ENCODE data around the gene CCDC154.
A peak's percentile ranks its signal among the peaks of the same experiment; 100 is the strongest.

The CCDC154 gene

GRCh38 chr16:1412847-1413246 is 31.5 kb downstream of the CCDC154 start:
- no peak for DNase-seq
- intact Hi-C loops (cut with DNase I; ENCODE audit: low total_unique reads), result no loop called here
- H3K27me3 ChIP-seq, result no peaks in the 10 kb centered on the region
- peaks cover 0 to 28% (median 8%) of the 10 kb centered on the region in 3 donors for H3K36me3 ChIP-seq
- H3K4me1 ChIP-seq, result peaks cover 0 to 46% (median 23%) of the 10 kb centered on the region in 4 donors
- no peak for TF ChIP-seq CTCF (IDR thresholded peaks at IDR 0.05)
- peak overlapping the region in 1 of 2 donors; percentile 33 for H3K27ac ChIP-seq
- H3K4me3 ChIP-seq, result no peak overlapping the region
- no peaks in the 10 kb centered on the region for H3K9me3 ChIP-seq

- peak overlapping the region; percentile 57 to 81 for H3K27ac ChIP-seq
- no peaks in the 10 kb centered on the region for H3K9me3 ChIP-seq
- H3K4me3 ChIP-seq, result peak overlapping the region; percentile 50 to 52
- no peaks in the 10 kb centered on the region for H3K27me3 ChIP-seq
- no peak for TF ChIP-seq CTCF (IDR thresholded peaks at IDR 0.05)
- H3K36me3 ChIP-seq, result peaks cover 0 to 56% (median 12%) of the 10 kb centered on the region in 3 donors
- peak; percentile 95 to 97 for DNase-seq
- H3K4me1 ChIP-seq, result peaks cover 0 to 38% (median 20%) of the 10 kb centered on the region in 4 donors
- intact Hi-C loops (cut with DNase I; ENCODE audit: low total_unique reads), result no loop called here
These were observed 36.1 kb downstream of the CCDC154 start for GRCh38 chr16:1408171-1408837.

GRCh38 chr16:1407753-1408152 is 36.6 kb downstream of the CCDC154 start:
- peaks cover 0 to 32% (median 20%) of the 10 kb centered on the region in 4 donors for H3K4me1 ChIP-seq
- peaks cover 4 to 61% (median 17%) of the 10 kb centered on the region in 3 donors for H3K36me3 ChIP-seq
- intact Hi-C loops (cut with DNase I; ENCODE audit: low total_unique reads), result loop anchor here (2.0 kb wide), 1 partner anchor 25 kb away; no protein-coding TSS in a partner anchor
- TF ChIP-seq CTCF (IDR thresholded peaks at IDR 0.05), result no peak
- H3K27ac ChIP-seq, result peak overlapping the region; percentile 47 to 81
- H3K4me3 ChIP-seq, result peak overlapping the region; percentile 50 to 52
- H3K27me3 ChIP-seq, result no peaks in the 10 kb centered on the region
- H3K9me3 ChIP-seq, result no peaks in the 10 kb centered on the region
- DNase-seq, result no peak

- Histone ChIP-seq H3K4me3 (no peak overlapping the region), H3K4me1 (peaks cover 0 to 17% (median 11%) of the 10 kb centered on the region in 4 donors), H3K36me3 (peaks cover 34 to 73% (median 49%) of the 10 kb centered on the region in 3 donors), H3K27me3 (no peaks in the 10 kb centered on the region), H3K9me3 (no peaks in the 10 kb centered on the region), H3K27ac (no peak overlapping the region)
- no peak for TF ChIP-seq CTCF (IDR thresholded peaks at IDR 0.05)
- DNase-seq, result no peak
- intact Hi-C loops (cut with DNase I; ENCODE audit: low total_unique reads), result no loop called here
These were observed 40.6 kb downstream of the CCDC154 start for GRCh38 chr16:1403733-1404132.

- TF ChIP-seq CTCF (IDR thresholded peaks at IDR 0.05), result no peak
- no peak overlapping the region for H3K27ac ChIP-seq
- no peaks in the 10 kb centered on the region for H3K9me3 ChIP-seq
- no peak overlapping the region for H3K4me3 ChIP-seq
- no peak for DNase-seq
- no peaks in the 10 kb centered on the region for H3K27me3 ChIP-seq
- intact Hi-C loops (cut with DNase I; ENCODE audit: low total_unique reads), result no loop called here
- H3K4me1 ChIP-seq, result peaks cover 0 to 10% (median 6%) of the 10 kb centered on the region in 4 donors
- peaks cover 40 to 80% (median 55%) of the 10 kb centered on the region in 3 donors for H3K36me3 ChIP-seq
These were observed 41.3 kb downstream of the CCDC154 start for GRCh38 chr16:1403036-1403435.
